Panc1 (cell line): Measurements from ENCODE around the gene PITPNM2.

ENCODE experiments used
- CTCF ChIP-seq: fragments of 450-650 bp; IDR thresholded peaks from 2 replicates; pipeline ENCODE4 v1.5.1; 2017; ENCODE audit warnings: mild to moderate bottlenecking
- TCF7L2 ChIP-seq: IDR thresholded peaks from 2 replicates; pipeline ENCODE4 v1.6.1; 2011; ENCODE audit warnings: mild to moderate bottlenecking, low read depth, low read length, inconsistent platforms

GRCh38 chr12:123107926-123108681 is 42.8 kb downstream of the PITPNM2 start:
- no peak for TF ChIP-seq CTCF
- TF ChIP-seq TCF7L2 = no peak
